ENCODE results near the gene GAS7.
A peak's percentile ranks its signal among the peaks of the same experiment; 100 is the strongest.

GAS7 gene

GRCh38 chr17:10048629-10049350 lies 149.6 kb downstream of the GAS7 start:
- peak; percentile 95 for DNase-seq (ENCODE audit: low spot score)

GRCh38 chr17:10046786-10047785 lies 151.3 kb downstream of the GAS7 start:
- no peak for DNase-seq (ENCODE audit: low spot score)

- no peak for DNase-seq (ENCODE audit: low spot score)
Observed at GRCh38 chr17:10045871-10046658, 152.3 kb downstream of the GAS7 start.

GRCh38 chr17:10042589-10043244 lies 155.7 kb downstream of the GAS7 start:
- DNase-seq (ENCODE audit: low spot score), result no peak

- no peak for DNase-seq (ENCODE audit: low spot score)
Observed at GRCh38 chr17:10041916-10042588, 156.4 kb downstream of the GAS7 start.

- no peak for DNase-seq (ENCODE audit: low spot score)
Observed at GRCh38 chr17:10041287-10041612, 157.2 kb downstream of the GAS7 start.

- DNase-seq (ENCODE audit: low spot score), result peak; percentile 98
Observed at GRCh38 chr17:10036511-10037061, 161.8 kb downstream of the GAS7 start.

- no peak for DNase-seq (ENCODE audit: low spot score)
Observed at GRCh38 chr17:10035885-10036284, 162.5 kb downstream of the GAS7 start.

GRCh38 chr17:10034719-10035475 lies 163.5 kb downstream of the GAS7 start:
- no peak for DNase-seq (ENCODE audit: low spot score)

GRCh38 chr17:10033959-10034358 lies 164.4 kb downstream of the GAS7 start:
- no peak for DNase-seq (ENCODE audit: low spot score)

GRCh38 chr17:10033449-10033848 lies 165.0 kb downstream of the GAS7 start:
- DNase-seq (ENCODE audit: low spot score), result no peak

- no peak for DNase-seq (ENCODE audit: low spot score)
Observed at GRCh38 chr17:10032118-10032852, 166.1 kb downstream of the GAS7 start.

- DNase-seq (ENCODE audit: low spot score), result no peak
Observed at GRCh38 chr17:10031606-10032005, 166.8 kb downstream of the GAS7 start.

- DNase-seq (ENCODE audit: low spot score), result no peak
Observed at GRCh38 chr17:10031127-10031526, 167.3 kb downstream of the GAS7 start.

- no peak for DNase-seq (ENCODE audit: low spot score)
Observed at GRCh38 chr17:10029129-10029528, 169.3 kb downstream of the GAS7 start.

- peak; percentile 83 for DNase-seq (ENCODE audit: low spot score)
Observed at GRCh38 chr17:10025976-10026901, 172.2 kb downstream of the GAS7 start.

GRCh38 chr17:10025224-10025623 lies 173.2 kb downstream of the GAS7 start:
- no peak for DNase-seq (ENCODE audit: low spot score)

GRCh38 chr17:10022416-10022815 lies 176.0 kb downstream of the GAS7 start:
- DNase-seq (ENCODE audit: low spot score), result no peak

All from putamen (tissue), 1 donor.